H1 (cell line): ENCODE measurements around the gene MSTO1. TPM values are rescaled to one million over a fixed set of nuclear protein-coding genes. Genes with fewer than 3 reads are reported as not detected.

Experiments
- KDM4A ChIP-seq: IDR thresholded peaks from one replicate; pipeline ENCODE4 v1.7.1; 2012; ENCODE audit warnings: low read depth, mild to moderate bottlenecking, moderate library complexity, low read length, inconsistent platforms; ENCODE audit not compliant: severe bottlenecking
- MAFK ChIP-seq: IDR thresholded peaks from 2 replicates; pipeline ENCODE4 v1.6.1; 2012; ENCODE audit warnings: low read depth, mild to moderate bottlenecking, improper control_type of control experiment, low read length
- RFX5 ChIP-seq: IDR thresholded peaks from 2 replicates; pipeline ENCODE4 v1.6.1; 2011; ENCODE audit warnings: low read depth, low read length, improper control_type of control experiment, borderline replicate concordance
- SAP30 ChIP-seq: fragments of 300-600 bp; sonication (generic); IDR thresholded peaks from 2 replicates; pipeline ENCODE4 v1.7.1; 2012; ENCODE audit warnings: low read length, moderate library complexity, mild to moderate bottlenecking, inconsistent platforms; ENCODE audit not compliant: insufficient read depth, insufficient replicate concordance
- polyA plus RNA-seq, 7 experiments: library from polyadenylated mRNA; depleted of rRNA in 3 of 7; stranded (reverse) in 5 of 7; unstranded in 2 of 7; fragments of >200 nt in 5 of 7; fragments of 200-250 nt in 2 of 7; gene quantifications; 1 replicate in 5 of 7; 2 replicates in 1 of 7; 4 replicates in 1 of 7; pipeline versions ENCODE4 v1.2.1 to v1.2.3, GENCODE V29; 2011 to 2013; ENCODE audit warnings: missing spikeins in 2 of 7, mixed read lengths in 2 of 7
- total RNA-seq: library from RNA; stranded (reverse); fragmentation: NEBNext Ultra II Directional; extraction: Animal tissue kit (Norgen Biotek cat#: 25700); gene quantifications from 2 replicates; pipeline ENCODE4 v1.2.1, GENCODE V29; 2021

The MSTO1 gene
- total and polyA plus RNA-seq, 2 of the 8 experiments (the other 6 are each of a cell fraction or from before 2014, with no cell fraction given) = 40.5 to 51.0 TPM

GRCh38 chr1:155645034-155645598 is 35.1 kb downstream of the MSTO1 start (continued):
- TF ChIP-seq MAFK (no peak), SAP30 (no peak), RFX5 (no peak), KDM4A (no peak)
- TF ChIP-seq, all 59 proteins: peak for 0
